ENCODE results near the gene NAA11. TPM values are rescaled to one million over a fixed set of nuclear protein-coding genes. Genes with fewer than 3 reads are reported as not detected.

Gene NAA11
- total RNA-seq (not detected), polyA plus RNA-seq (ENCODE audit: insufficient read length in 2 of 2) (under 1 TPM in 1 of 2 donors, not detected in 1; 0.14 TPM)
- long read RNA-seq, donor 1, partial matches to known transcripts, result 14 of 21 reads
- long read RNA-seq, donor 1, other reads (novel, unspliced or antisense), result 7 of 21 reads
- long read RNA-seq, donor 2, result 0 reads
- long read RNA-seq, donor 3, result 0 reads
- long read RNA-seq, donor 4, result 0 reads

DNA sequence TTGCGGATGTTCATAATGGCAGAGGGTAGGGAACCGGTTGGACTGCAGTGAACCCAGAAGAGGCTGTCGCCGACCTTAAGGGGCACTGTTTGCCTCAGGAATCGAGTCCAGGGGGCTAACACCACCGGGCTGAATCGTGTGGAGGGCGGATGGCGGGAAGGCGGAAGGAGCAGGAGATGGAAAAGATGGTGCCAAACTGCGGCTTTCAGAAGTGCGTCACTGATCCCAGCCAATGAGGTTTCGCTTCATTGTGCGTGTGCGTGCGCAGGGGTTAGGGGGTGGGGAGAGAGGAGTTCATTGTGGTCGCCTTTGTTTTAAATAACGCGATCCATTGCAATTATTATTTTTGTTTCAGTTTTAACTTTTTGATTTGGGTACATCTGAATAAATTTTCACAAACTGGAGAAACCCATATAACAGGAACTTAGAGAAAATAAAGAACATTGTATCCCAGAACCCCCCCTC lies at the start of gene NAA11:
TSS of gene NAA11 (minus strand) at position 198 of the 465 bp plus-strand sequence. CDS start at position 14, 184 bp downstream.
- H3K27ac ChIP-seq (ENCODE audit: low read depth, low read length), result no peak within 1 kb of the TSS
- no peak for DNase-seq (ENCODE audit: low read depth in 4 of 6, low spot score in 6 of 6)
- H3K9me3 ChIP-seq (ENCODE audit: control insufficient read depth, insufficient read depth, low read length), result no peaks in the 10 kb centered on the region
- WGBS (ENCODE audit: insufficient coverage), result 96% methylated on average over 15 of the region's 19 CpGs
- H3K36me3 ChIP-seq (ENCODE audit: control insufficient read depth, insufficient read depth, low read length), result no peaks in the 10 kb centered on the region
- H3K4me3 ChIP-seq (ENCODE audit: low read depth, low read length), result no peak within 1 kb of the TSS
- H3K4me1 ChIP-seq (ENCODE audit: control insufficient read depth, insufficient read depth, low read length), result no peaks in the 10 kb centered on the region
- no peaks in the 10 kb centered on the region for H3K27me3 ChIP-seq (ENCODE audit: control insufficient read depth, insufficient read depth, low read length)

DNA sequence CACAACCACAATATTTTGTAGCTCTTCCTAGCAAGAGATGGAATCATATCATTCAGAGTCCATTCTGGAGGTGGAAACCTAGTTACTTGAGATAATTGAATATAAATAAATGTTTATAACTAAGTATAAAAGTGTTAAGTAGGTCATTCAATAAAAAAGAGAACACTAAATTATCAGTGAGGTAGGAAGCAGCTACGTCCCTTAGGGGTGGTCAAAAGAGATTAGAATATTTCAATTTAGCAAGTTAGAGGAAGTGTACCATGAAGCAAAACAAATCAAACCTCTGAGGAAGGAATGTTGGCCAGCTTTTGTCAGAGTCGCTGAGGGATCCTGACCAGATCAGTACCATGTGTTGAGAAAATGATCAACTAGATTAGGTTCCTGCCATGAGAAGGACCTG lies 44.2 kb upstream of the NAA11 start:
- 80% methylated on average over 1 of the region's 2 CpGs for WGBS (ENCODE audit: insufficient coverage)
- DNase-seq (ENCODE audit: low read depth in 4 of 6, low spot score in 6 of 6), result no peak
- no peaks in the 10 kb centered on the region for H3K27me3 ChIP-seq (ENCODE audit: control insufficient read depth, insufficient read depth, low read length)
- H3K27ac ChIP-seq (ENCODE audit: low read depth, low read length), result no peak overlapping the region
- H3K36me3 ChIP-seq (ENCODE audit: control insufficient read depth, insufficient read depth, low read length), result no peaks in the 10 kb centered on the region
- H3K4me1 ChIP-seq (ENCODE audit: control insufficient read depth, insufficient read depth, low read length), result no peaks in the 10 kb centered on the region
- no peaks in the 10 kb centered on the region for H3K9me3 ChIP-seq (ENCODE audit: control insufficient read depth, insufficient read depth, low read length)
- H3K4me3 ChIP-seq (ENCODE audit: low read depth, low read length), result no peak overlapping the region

- no peak overlapping the region for H3K4me3 ChIP-seq (ENCODE audit: low read depth, low read length)
- peak in 1 of 6 donors; percentile 38 for DNase-seq (ENCODE audit: low read depth in 4 of 6, low spot score in 6 of 6)
- H3K27ac ChIP-seq (ENCODE audit: low read depth, low read length), result no peak overlapping the region
- no peaks in the 10 kb centered on the region for H3K27me3 ChIP-seq (ENCODE audit: control insufficient read depth, insufficient read depth, low read length)
- WGBS (ENCODE audit: insufficient coverage), result no CpG with 5 or more reads among the region's 2 CpGs
- H3K36me3 ChIP-seq (ENCODE audit: control insufficient read depth, insufficient read depth, low read length), result no peaks in the 10 kb centered on the region
- no peaks in the 10 kb centered on the region for H3K4me1 ChIP-seq (ENCODE audit: control insufficient read depth, insufficient read depth, low read length)
- H3K9me3 ChIP-seq (ENCODE audit: control insufficient read depth, insufficient read depth, low read length), result no peaks in the 10 kb centered on the region
Observed at GRCh38 chr4:79367096-79367495, 41.2 kb upstream of the NAA11 start.

DNA sequence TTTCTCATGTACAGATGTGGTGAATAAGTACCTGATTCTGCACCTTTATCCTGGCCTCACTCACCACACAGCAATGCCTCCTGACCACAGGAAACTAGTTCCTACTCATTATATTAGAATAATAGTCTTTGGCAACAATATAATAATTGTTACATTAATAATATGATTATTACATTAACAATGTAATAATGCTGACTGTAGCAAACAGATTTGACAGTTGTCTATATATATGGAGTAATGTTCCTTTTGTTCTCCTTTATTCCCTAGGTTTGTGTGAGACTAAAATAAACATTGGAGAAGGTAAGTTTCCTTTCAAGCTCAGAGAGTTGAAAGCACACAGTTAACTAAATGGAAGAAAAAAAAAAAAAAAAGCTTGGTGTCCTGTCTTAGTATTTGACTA lies 40.6 kb upstream of the NAA11 start:
- H3K4me3 ChIP-seq (ENCODE audit: low read depth, low read length), result no peak overlapping the region
- H3K27me3 ChIP-seq (ENCODE audit: control insufficient read depth, insufficient read depth, low read length), result no peaks in the 10 kb centered on the region
- H3K36me3 ChIP-seq (ENCODE audit: control insufficient read depth, insufficient read depth, low read length), result no peaks in the 10 kb centered on the region
- no peak overlapping the region for H3K27ac ChIP-seq (ENCODE audit: low read depth, low read length)
- no peak for DNase-seq (ENCODE audit: low read depth in 4 of 6, low spot score in 6 of 6)
- H3K9me3 ChIP-seq (ENCODE audit: control insufficient read depth, insufficient read depth, low read length), result no peaks in the 10 kb centered on the region
- no peaks in the 10 kb centered on the region for H3K4me1 ChIP-seq (ENCODE audit: control insufficient read depth, insufficient read depth, low read length)

- 72% methylated on average over 4 of the region's 6 CpGs for WGBS (ENCODE audit: insufficient coverage)
- DNase-seq (ENCODE audit: low read depth in 4 of 6, low spot score in 6 of 6), result peak in 2 of 6 donors; percentile 35 to 75
- no peak overlapping the region for H3K27ac ChIP-seq (ENCODE audit: low read depth, low read length)
Observed at GRCh38 chr4:79364061-79364460, 38.2 kb upstream of the NAA11 start.

GRCh38 chr4:79362626-79363025 lies 36.8 kb upstream of the NAA11 start:
- WGBS (ENCODE audit: insufficient coverage), result 75% methylated on average over 3 of the region's 4 CpGs
- no peaks in the 10 kb centered on the region for H3K4me1 ChIP-seq (ENCODE audit: control insufficient read depth, insufficient read depth, low read length)
- no peak overlapping the region for H3K4me3 ChIP-seq (ENCODE audit: low read depth, low read length)
- H3K36me3 ChIP-seq (ENCODE audit: control insufficient read depth, insufficient read depth, low read length), result no peaks in the 10 kb centered on the region
- H3K27me3 ChIP-seq (ENCODE audit: control insufficient read depth, insufficient read depth, low read length), result no peaks in the 10 kb centered on the region
- peak in 1 of 6 donors; percentile 90 for DNase-seq (ENCODE audit: low read depth in 4 of 6, low spot score in 6 of 6)
- no peaks in the 10 kb centered on the region for H3K9me3 ChIP-seq (ENCODE audit: control insufficient read depth, insufficient read depth, low read length)
- H3K27ac ChIP-seq (ENCODE audit: low read depth, low read length), result no peak overlapping the region

More at GRCh38 chr4:79364061-79364460, 38.2 kb upstream of the NAA11 start:
- Histone ChIP-seq H3K36me3 (ENCODE audit: control insufficient read depth, insufficient read depth, low read length) (no peaks in the 10 kb centered on the region), H3K27me3 (ENCODE audit: control insufficient read depth, insufficient read depth, low read length) (no peaks in the 10 kb centered on the region), H3K4me3 (ENCODE audit: low read depth, low read length) (no peak overlapping the region), H3K4me1 (ENCODE audit: control insufficient read depth, insufficient read depth, low read length) (no peaks in the 10 kb centered on the region), H3K9me3 (ENCODE audit: control insufficient read depth, insufficient read depth, low read length) (no peaks in the 10 kb centered on the region)

DNA sequence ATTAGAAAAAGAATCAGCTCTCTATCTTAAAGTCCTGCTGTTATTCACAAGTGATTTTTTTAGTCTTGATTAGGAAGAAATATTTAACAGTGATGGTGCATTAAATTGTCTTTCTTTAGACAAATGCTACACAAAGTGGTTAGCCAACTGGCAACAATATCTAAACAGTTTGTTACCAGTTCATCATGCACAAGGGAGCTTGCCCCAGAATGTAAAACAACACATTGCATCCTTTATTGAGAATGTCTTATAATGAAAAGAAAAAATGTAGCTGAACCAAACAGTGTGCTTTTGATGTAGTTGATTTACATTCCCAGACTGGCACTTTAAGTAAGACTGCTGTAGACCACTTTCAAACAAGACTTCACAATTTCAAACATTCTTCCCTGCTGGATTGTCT lies 34.1 kb upstream of the NAA11 start:
- Histone ChIP-seq H3K4me3 (ENCODE audit: low read depth, low read length) (no peak overlapping the region), H3K4me1 (ENCODE audit: control insufficient read depth, insufficient read depth, low read length) (no peaks in the 10 kb centered on the region), H3K27me3 (ENCODE audit: control insufficient read depth, insufficient read depth, low read length) (no peaks in the 10 kb centered on the region), H3K27ac (ENCODE audit: low read depth, low read length) (no peak overlapping the region), H3K9me3 (ENCODE audit: control insufficient read depth, insufficient read depth, low read length) (no peaks in the 10 kb centered on the region), H3K36me3 (ENCODE audit: control insufficient read depth, insufficient read depth, low read length) (no peaks in the 10 kb centered on the region)
- peak in 2 of 6 donors; percentile 17 to 71 for DNase-seq (ENCODE audit: low read depth in 4 of 6, low spot score in 6 of 6)

- no CpG with 5 or more reads among the region's 1 CpG for WGBS (ENCODE audit: insufficient coverage)
- Histone ChIP-seq H3K4me1 (ENCODE audit: control insufficient read depth, insufficient read depth, low read length) (no peaks in the 10 kb centered on the region), H3K27me3 (ENCODE audit: control insufficient read depth, insufficient read depth, low read length) (no peaks in the 10 kb centered on the region), H3K9me3 (ENCODE audit: control insufficient read depth, insufficient read depth, low read length) (no peaks in the 10 kb centered on the region), H3K4me3 (ENCODE audit: low read depth, low read length) (no peak overlapping the region), H3K27ac (ENCODE audit: low read depth, low read length) (no peak overlapping the region), H3K36me3 (ENCODE audit: control insufficient read depth, insufficient read depth, low read length) (no peaks in the 10 kb centered on the region)
- DNase-seq (ENCODE audit: low read depth in 4 of 6, low spot score in 6 of 6), result no peak
Observed at GRCh38 chr4:79358438-79358837, 32.6 kb upstream of the NAA11 start.

DNA sequence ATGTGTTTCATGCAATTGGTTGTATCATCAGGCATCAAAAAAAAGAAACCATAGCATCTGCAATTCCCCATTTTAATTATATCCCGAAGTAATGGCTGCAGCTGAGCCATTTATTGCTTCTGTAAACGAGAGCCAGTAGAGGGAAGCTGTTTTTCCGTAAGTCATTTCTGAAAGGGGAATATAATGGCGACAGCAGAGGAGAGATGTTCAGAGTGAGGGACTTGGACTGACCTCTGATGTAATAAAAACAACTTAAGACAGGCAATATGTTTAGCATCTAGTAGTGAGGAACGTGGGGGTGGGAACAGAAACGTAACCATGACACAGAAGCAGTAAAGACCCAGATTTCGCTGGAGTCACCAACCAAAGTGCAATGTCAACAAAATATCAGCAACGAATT lies 31.5 kb upstream of the NAA11 start:
- Histone ChIP-seq H3K27me3 (ENCODE audit: control insufficient read depth, insufficient read depth, low read length) (no peaks in the 10 kb centered on the region), H3K4me1 (ENCODE audit: control insufficient read depth, insufficient read depth, low read length) (no peaks in the 10 kb centered on the region), H3K27ac (ENCODE audit: low read depth, low read length) (no peak overlapping the region), H3K4me3 (ENCODE audit: low read depth, low read length) (no peak overlapping the region), H3K36me3 (ENCODE audit: control insufficient read depth, insufficient read depth, low read length) (no peaks in the 10 kb centered on the region), H3K9me3 (ENCODE audit: control insufficient read depth, insufficient read depth, low read length) (no peaks in the 10 kb centered on the region)
- 57% methylated on average over 3 of the region's 8 CpGs for WGBS (ENCODE audit: insufficient coverage)
- DNase-seq (ENCODE audit: low read depth in 4 of 6, low spot score in 6 of 6), result peak in 2 of 6 donors; percentile 4 to 88

DNA sequence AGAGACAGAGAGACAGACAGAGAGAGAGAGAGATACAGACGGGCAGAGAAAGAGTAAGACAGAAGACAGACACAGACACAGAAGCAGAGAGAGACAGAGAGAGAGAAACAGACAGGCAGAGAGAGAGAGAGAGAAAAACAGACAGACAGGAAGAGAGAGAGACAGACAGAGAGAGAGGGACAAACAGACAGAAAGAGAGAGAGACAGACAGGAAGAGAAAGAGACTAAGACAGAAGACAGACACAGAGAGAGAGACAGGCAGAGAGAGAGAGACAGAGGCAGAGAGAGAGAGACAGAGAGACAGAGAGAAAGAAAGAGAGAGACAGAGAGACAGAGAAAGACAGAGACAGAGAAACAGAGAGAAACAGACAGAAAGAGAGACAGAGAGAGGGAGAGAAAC lies 27.2 kb upstream of the NAA11 start:
- Histone ChIP-seq H3K27ac (ENCODE audit: low read depth, low read length) (no peak overlapping the region), H3K4me3 (ENCODE audit: low read depth, low read length) (no peak overlapping the region), H3K4me1 (ENCODE audit: control insufficient read depth, insufficient read depth, low read length) (no peaks in the 10 kb centered on the region), H3K27me3 (ENCODE audit: control insufficient read depth, insufficient read depth, low read length) (no peaks in the 10 kb centered on the region), H3K9me3 (ENCODE audit: control insufficient read depth, insufficient read depth, low read length) (peaks cover 1% of the 10 kb centered on the region), H3K36me3 (ENCODE audit: control insufficient read depth, insufficient read depth, low read length) (no peaks in the 10 kb centered on the region)
- no peak for DNase-seq (ENCODE audit: low read depth in 4 of 6, low spot score in 6 of 6)
- WGBS (ENCODE audit: insufficient coverage), result 57% methylated on average over 1 of the region's 1 CpG

Measured in spinal cord (tissue), 10 donors.